Measurements from ENCODE around the gene CES5A.
"Not testable (repeated sequence)": the region's sequence is repeated elsewhere in the genome, so short reads cannot be mapped to it uniquely, and the experiment has no call there.

CES5A gene

GRCh38 chr16:55825115-55825728, 50.0 kb downstream of the CES5A start:
- no peak for DNase-seq

GRCh38 chr16:55824473-55825000, 50.6 kb downstream of the CES5A start:
- no peak for DNase-seq

GRCh38 chr16:55822280-55822810, 52.8 kb downstream of the CES5A start:
- DNase-seq, result no peak

GRCh38 chr16:55821210-55821609, 54.0 kb downstream of the CES5A start:
- DNase-seq, result no peak

GRCh38 chr16:55820615-55821014, 54.6 kb downstream of the CES5A start:
- no peak for DNase-seq

GRCh38 chr16:55817236-55817912, 57.8 kb downstream of the CES5A start:
- no peak for DNase-seq

- DNase-seq, result not testable (repeated sequence)
Observed at GRCh38 chr16:55816222-55816621, 59.0 kb downstream of the CES5A start.

- DNase-seq, result no peak
Observed at GRCh38 chr16:55815320-55815719, 59.9 kb downstream of the CES5A start.

- DNase-seq, result not testable (repeated sequence)
Observed at GRCh38 chr16:55814174-55814573, 61.0 kb downstream of the CES5A start.

GRCh38 chr16:55813730-55814129, 61.4 kb downstream of the CES5A start:
- DNase-seq, result not testable (repeated sequence)

- DNase-seq, result no peak
Observed at GRCh38 chr16:55812951-55813350, 62.2 kb downstream of the CES5A start.

GRCh38 chr16:55811811-55812210, 63.4 kb downstream of the CES5A start:
- DNase-seq, result no peak

- DNase-seq, result no peak
Observed at GRCh38 chr16:55810451-55810961, 64.7 kb downstream of the CES5A start.

GRCh38 chr16:55809851-55810250, 65.3 kb downstream of the CES5A start:
- no peak for DNase-seq

GRCh38 chr16:55809386-55809785, 65.8 kb downstream of the CES5A start:
- no peak for DNase-seq

- not testable (repeated sequence) for DNase-seq
Observed at GRCh38 chr16:55808286-55808685, 66.9 kb downstream of the CES5A start.

GRCh38 chr16:55805104-55805503, 70.1 kb downstream of the CES5A start:
- DNase-seq, result not testable (repeated sequence)

- not testable (repeated sequence) for DNase-seq
Observed at GRCh38 chr16:55803681-55804080, 71.5 kb downstream of the CES5A start.
